Neutrophil (primary cell): Measurements from ENCODE around the gene TTC3.

ENCODE experiments used
- H3K27ac ChIP-seq: fragments of 200-600 bp; sonication (generic); 2 replicates; pipeline ENCODE4 v1.5.1; 2016; ENCODE audit warnings: mild to moderate bottlenecking, moderate library complexity
- H3K27me3 ChIP-seq: fragments of 200-600 bp; sonication (generic); 2 replicates; pipeline ENCODE4 v1.6.0; 2016; ENCODE audit warnings: mild to moderate bottlenecking
- H3K36me3 ChIP-seq: fragments of 200-600 bp; sonication (generic); 2 replicates; pipeline ENCODE4 v1.5.1; 2017
- H3K4me1 ChIP-seq, 2 experiments: fragments of 200-600 bp in 1 of 2; sonication (generic) in 1 of 2; 1 replicate in 1 of 2; 2 replicates in 1 of 2; pipeline versions ENCODE4 v1.5.1 to v1.6.1; 2013 to 2016; ENCODE audit warnings: low read depth in 1 of 2, low read length in 1 of 2, mild to moderate bottlenecking in 1 of 2, moderate library complexity in 1 of 2; ENCODE audit not compliant: control insufficient read depth in 1 of 2, insufficient read depth in 1 of 2
- H3K4me3 ChIP-seq, 2 experiments: fragments of 200-600 bp in 1 of 2; sonication (generic) in 1 of 2; 1 replicate in 1 of 2; 2 replicates in 1 of 2; pipeline ENCODE4 v1.5.1; 2013 to 2016; ENCODE audit warnings: low read depth in 1 of 2, low read length in 1 of 2, mild to moderate bottlenecking in 1 of 2, moderate library complexity in 1 of 2
- H3K9me3 ChIP-seq: fragments of 200-600 bp; sonication (generic); 2 replicates; pipeline ENCODE4 v1.5.1; 2016
- TF ChIP-seq, protein P1 (sequence below): fragments of 200-600 bp; sonication (generic); IDR thresholded peaks from 2 replicates; pipeline ENCODE4 v1.5.1; 2016; ENCODE audit warnings: antibody characterized with exemption

Gene TTC3

DNA sequence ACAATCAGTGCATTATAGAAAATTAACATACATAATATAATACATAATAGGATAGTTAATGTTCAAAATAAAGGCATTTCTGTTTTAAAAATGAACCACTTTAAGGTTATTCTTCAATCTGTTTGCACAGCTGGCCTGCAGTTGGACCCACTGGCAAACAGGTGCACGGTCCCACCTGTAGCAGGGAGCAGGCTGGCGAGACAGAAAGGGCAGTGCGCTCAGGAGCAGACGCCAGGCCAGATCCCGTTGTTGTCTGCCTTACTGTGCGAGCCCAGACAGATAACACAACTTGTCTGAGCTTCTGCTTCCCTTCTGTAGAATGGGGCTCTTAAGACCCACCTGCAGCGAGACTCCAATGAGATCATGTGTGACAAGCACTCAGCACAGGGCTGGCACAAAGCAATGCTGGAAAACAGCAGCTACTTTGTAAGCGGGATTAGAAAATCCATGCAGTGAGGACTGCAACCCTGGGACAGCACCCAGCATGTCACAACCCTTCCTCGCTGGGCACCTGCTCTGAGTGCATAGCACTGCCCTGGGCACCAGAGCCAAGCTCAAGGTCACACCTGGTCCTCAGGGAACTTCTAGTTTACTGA is 160.6 kb downstream of the TTC3 start:
- H3K4me3 ChIP-seq = no peak overlapping the region
- H3K4me1 ChIP-seq = no peaks in the 10 kb centered on the region
- peaks cover 84% of the 10 kb centered on the region for H3K36me3 ChIP-seq
- TF ChIP-seq, protein P1, sequence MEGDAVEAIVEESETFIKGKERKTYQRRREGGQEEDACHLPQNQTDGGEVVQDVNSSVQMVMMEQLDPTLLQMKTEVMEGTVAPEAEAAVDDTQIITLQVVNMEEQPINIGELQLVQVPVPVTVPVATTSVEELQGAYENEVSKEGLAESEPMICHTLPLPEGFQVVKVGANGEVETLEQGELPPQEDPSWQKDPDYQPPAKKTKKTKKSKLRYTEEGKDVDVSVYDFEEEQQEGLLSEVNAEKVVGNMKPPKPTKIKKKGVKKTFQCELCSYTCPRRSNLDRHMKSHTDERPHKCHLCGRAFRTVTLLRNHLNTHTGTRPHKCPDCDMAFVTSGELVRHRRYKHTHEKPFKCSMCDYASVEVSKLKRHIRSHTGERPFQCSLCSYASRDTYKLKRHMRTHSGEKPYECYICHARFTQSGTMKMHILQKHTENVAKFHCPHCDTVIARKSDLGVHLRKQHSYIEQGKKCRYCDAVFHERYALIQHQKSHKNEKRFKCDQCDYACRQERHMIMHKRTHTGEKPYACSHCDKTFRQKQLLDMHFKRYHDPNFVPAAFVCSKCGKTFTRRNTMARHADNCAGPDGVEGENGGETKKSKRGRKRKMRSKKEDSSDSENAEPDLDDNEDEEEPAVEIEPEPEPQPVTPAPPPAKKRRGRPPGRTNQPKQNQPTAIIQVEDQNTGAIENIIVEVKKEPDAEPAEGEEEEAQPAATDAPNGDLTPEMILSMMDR = no peak
- H3K27ac ChIP-seq = no peak overlapping the region
- no peaks in the 10 kb centered on the region for H3K9me3 ChIP-seq
- H3K27me3 ChIP-seq = no peaks in the 10 kb centered on the region

DNA sequence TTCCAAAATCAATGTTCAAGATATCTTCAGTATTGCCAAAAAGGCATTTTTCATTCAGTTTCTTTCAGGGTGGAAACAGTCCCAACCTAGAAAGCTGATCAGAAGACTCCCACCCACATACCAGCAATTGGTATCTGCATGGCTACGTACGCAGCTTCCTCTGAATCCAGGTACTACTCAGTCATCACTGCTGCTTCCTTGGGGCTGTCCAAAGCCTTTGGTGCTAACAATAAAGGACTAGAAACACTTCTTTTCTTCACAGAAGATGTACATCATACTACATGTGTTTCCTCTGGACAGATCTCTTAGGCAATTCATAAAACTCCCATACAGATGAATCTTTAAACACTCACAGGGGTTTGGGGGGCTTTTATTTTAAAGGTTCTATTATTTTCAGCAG is 164.3 kb downstream of the TTC3 start:
- Histone ChIP-seq H3K4me3 (no peak overlapping the region), H3K27me3 (no peaks in the 10 kb centered on the region), H3K4me1 (no peaks in the 10 kb centered on the region), H3K9me3 (no peaks in the 10 kb centered on the region), H3K36me3 (peaks cover 73% of the 10 kb centered on the region), H3K27ac (peak overlapping the region; percentile 27)
- TF ChIP-seq, protein P1 = no peak

DNA sequence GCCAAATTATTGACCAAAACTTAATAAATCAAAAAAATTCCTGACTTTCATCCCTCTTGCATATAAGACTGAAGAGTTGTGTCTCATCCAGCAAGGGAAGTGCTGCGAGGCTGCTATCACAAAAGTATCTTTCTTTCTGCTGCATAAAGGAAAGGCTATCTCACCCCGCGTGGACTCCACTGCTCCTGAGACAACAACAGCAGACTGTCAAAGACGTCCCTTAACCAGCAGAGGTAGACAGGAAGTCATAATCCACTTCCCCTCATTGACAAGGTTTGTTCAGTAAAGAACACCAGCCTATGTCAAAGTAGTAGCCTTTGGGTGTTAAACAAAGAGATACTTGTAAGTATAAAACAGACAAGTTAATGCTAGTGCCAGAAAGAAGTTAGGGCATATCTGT is 164.7 kb downstream of the TTC3 start:
- Histone ChIP-seq H3K36me3 (peaks cover 69% of the 10 kb centered on the region), H3K4me1 (no peaks in the 10 kb centered on the region), H3K9me3 (no peaks in the 10 kb centered on the region), H3K27me3 (no peaks in the 10 kb centered on the region), H3K4me3 (no peak overlapping the region), H3K27ac (peak overlapping the region; percentile 27)
- TF ChIP-seq, protein P1 = no peak

DNA sequence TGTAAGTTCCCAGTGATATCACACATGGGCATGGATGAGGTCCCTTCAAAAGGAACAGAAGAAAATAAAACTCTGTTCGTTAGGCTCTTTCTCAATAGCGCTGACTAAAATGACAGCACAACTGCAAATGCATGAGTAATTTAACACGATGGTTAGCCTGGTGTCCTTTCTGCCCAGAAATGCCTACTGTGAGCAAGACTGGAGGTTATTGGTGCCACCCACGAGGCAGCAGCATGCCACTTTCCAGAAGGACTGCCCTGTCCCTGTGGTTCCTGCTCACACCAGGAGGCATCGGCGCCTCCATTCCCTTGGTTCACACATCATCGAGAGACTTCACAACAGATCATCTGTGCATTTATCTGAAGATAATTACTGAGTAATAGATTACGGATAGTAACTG is 167.9 kb downstream of the TTC3 start:
- Histone ChIP-seq H3K27ac (no peak overlapping the region), H3K27me3 (no peaks in the 10 kb centered on the region), H3K4me1 (no peaks in the 10 kb centered on the region), H3K36me3 (peaks cover 50% of the 10 kb centered on the region), H3K4me3 (no peak overlapping the region), H3K9me3 (no peaks in the 10 kb centered on the region)
- TF ChIP-seq, protein P1 = no peak

DNA sequence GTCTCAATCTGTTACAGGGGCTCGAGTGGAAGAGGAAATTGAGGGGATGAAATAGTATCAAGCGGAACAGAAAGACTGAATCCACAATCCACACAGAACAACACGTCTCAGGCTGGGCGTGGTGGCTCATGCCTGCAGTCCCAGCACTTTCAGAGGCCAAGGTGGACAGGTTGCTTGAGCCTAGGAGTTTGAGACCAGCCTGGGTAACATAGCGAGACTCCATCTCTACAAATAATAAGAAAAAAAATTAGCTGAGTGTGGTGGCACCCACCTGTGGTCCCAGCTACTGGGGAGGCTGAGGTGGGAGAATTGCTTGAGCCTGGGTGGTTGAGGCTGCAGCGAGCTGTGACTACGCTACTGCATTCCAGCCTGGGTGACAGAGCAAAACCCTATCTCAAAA is 168.4 kb downstream of the TTC3 start:
- no peaks in the 10 kb centered on the region for H3K4me1 ChIP-seq
- TF ChIP-seq, protein P1 = no peak

DNA sequence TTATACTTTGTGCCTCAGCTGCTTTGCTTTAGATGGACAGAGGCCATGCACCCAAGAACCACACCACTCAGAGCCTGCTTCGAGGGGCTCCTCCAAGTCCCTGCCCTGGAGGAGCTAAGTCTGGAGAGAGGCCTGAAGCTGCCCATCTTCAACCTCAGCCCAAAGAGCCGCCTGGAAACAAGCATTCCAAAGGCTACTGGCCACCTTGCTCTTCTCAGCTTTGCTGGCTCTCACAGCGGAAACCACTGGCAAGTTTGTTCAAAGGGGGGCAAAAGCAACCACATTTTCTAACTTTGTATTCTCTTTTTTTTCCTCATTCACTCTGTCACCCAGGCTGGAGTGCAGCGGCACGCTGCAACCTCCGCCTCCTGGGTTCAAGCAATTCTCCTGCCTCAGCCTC is 170.9 kb downstream of the TTC3 start:
- H3K27ac ChIP-seq = no peak overlapping the region
- H3K4me3 ChIP-seq = no peak overlapping the region
- no peaks in the 10 kb centered on the region for H3K27me3 ChIP-seq
- H3K36me3 ChIP-seq = peaks cover 23% of the 10 kb centered on the region
- no peaks in the 10 kb centered on the region for H3K9me3 ChIP-seq
- H3K4me1 ChIP-seq = no peaks in the 10 kb centered on the region
- TF ChIP-seq, protein P1 = no peak

More for the DNA sequence above, 168.4 kb downstream of the TTC3 start:
- no peaks in the 10 kb centered on the region for H3K9me3 ChIP-seq
- no peak overlapping the region for H3K4me3 ChIP-seq
- H3K27ac ChIP-seq = no peak overlapping the region
- no peaks in the 10 kb centered on the region for H3K27me3 ChIP-seq
- H3K36me3 ChIP-seq = peaks cover 46% of the 10 kb centered on the region
